Measurements from ENCODE around the gene HM13. TPM values are rescaled to one million over a fixed set of nuclear protein-coding genes. Genes with fewer than 3 reads are reported as not detected.
"Not testable (repeated sequence)": the region's sequence is repeated elsewhere in the genome, so short reads cannot be mapped to it uniquely, and the experiment has no call there.

The HM13 gene
- total RNA-seq, 1 experiment from 2014 or later: 138 TPM

DNA sequence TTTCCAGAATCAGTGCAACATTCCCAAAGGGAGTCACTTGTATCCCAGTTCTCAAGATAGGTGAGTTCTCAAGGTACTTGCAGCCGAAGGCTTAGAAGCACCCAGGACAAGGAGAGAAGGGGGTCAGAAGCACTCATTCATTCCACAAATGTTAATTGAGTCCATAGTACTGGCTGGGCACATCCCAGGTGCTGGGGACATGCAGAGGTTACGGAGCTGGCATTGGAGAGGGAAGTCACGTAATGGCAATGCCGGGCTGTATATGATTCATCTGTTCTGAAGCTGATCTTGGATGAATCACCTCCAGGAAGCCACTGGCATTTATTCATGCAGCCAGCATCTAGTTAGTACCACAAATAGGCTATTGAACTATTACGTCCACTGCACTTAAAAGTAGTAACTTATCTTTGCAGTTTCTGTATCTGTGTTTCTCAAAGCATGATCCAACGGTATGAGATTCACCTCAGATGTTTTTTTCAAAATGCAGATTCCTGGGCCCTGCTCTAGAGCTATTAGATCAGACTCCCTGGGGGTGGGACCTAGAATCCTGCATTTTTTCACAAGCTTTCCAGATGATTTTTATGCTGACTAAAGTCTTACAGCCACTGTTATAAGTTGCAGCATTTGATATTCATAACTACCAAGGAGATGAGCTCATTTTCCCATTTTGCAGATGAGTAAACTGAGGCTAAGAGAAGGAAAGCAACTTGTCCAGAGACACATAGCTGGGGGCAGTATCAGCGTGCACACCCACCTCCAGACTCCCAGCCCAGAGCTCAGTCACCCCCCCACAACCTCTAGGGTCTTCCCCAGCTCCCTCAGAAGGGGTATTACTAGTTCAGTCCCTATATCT is 46.7 kb downstream of the HM13 start:
- in situ Hi-C loops (cut with HindIII; ENCODE audit: low sequenced_read_pairs): no loop called here
- no peak for DNase-seq (ENCODE audit: low spot score)

DNA sequence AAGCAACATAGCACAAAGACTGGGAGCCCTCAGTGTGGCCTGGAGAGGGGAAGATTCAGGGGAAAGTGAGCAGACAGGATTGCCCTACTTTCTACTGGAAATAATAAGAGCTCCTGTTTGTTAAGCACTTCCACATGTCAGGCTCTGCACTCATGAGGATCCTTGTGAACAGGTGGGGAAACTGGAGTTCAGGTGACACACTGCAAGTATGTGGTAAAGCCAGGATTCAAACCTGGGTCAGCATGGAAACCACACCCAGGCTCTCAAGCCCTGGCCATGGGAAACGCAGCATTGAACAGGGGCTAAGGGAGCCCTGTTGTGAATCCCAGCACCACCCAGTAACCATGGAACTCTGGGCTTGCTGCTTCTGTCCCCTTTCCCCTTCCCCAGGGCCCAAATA is 48.0 kb downstream of the HM13 start:
- DNase-seq (ENCODE audit: low spot score): no peak
- in situ Hi-C loops (cut with HindIII; ENCODE audit: low sequenced_read_pairs): no loop called here

- DNase-seq (ENCODE audit: low spot score): no peak
- in situ Hi-C loops (cut with HindIII; ENCODE audit: low sequenced_read_pairs): no loop called here
These were observed 50.0 kb downstream of the HM13 start for GRCh38 chr20:31564284-31564683.

GRCh38 chr20:31565699-31566318 is 51.6 kb downstream of the HM13 start:
- DNase-seq (ENCODE audit: low spot score): no peak
- in situ Hi-C loops (cut with HindIII; ENCODE audit: low sequenced_read_pairs): no loop called here

- in situ Hi-C loops (cut with HindIII; ENCODE audit: low sequenced_read_pairs): no loop called here
- DNase-seq (ENCODE audit: low spot score): no peak
These were observed 52.0 kb downstream of the HM13 start for GRCh38 chr20:31566319-31566657.

- in situ Hi-C loops (cut with HindIII; ENCODE audit: low sequenced_read_pairs): no loop called here
- DNase-seq (ENCODE audit: low spot score): peak; percentile 59
These were observed 52.6 kb downstream of the HM13 start for GRCh38 chr20:31566658-31567379.

DNA sequence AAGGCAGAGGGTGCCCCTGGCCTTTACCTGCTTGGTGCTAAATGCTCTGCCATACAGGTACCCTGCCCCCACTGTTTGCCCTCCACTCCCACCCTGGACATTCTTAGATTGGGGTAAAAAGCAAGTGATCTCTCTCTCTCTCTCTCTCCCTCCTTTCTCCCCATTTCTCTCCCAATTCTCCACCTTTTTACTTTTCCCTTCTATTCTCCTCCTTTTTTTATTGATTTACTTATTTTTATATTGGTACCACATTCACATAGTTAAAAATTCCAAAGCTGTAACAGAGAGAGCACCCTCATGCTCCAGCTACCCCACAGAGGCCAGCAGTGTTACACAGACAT is 53.1 kb downstream of the HM13 start:
- in situ Hi-C loops (cut with HindIII; ENCODE audit: low sequenced_read_pairs): no loop called here

GRCh38 chr20:31568041-31568731 is 53.9 kb downstream of the HM13 start:
- in situ Hi-C loops (cut with HindIII; ENCODE audit: low sequenced_read_pairs): no loop called here
- DNase-seq (ENCODE audit: low spot score): no peak

More for the DNA sequence above, 53.1 kb downstream of the HM13 start:
- no peak for DNase-seq (ENCODE audit: low spot score)

- in situ Hi-C loops (cut with HindIII; ENCODE audit: low sequenced_read_pairs): no loop called here
- no peak for DNase-seq (ENCODE audit: low spot score)
These were observed 54.5 kb downstream of the HM13 start for GRCh38 chr20:31568773-31569162.

- DNase-seq (ENCODE audit: low spot score): peak; percentile 62
- in situ Hi-C loops (cut with HindIII; ENCODE audit: low sequenced_read_pairs): no loop called here
These were observed 55.1 kb downstream of the HM13 start for GRCh38 chr20:31569163-31570020.

DNA sequence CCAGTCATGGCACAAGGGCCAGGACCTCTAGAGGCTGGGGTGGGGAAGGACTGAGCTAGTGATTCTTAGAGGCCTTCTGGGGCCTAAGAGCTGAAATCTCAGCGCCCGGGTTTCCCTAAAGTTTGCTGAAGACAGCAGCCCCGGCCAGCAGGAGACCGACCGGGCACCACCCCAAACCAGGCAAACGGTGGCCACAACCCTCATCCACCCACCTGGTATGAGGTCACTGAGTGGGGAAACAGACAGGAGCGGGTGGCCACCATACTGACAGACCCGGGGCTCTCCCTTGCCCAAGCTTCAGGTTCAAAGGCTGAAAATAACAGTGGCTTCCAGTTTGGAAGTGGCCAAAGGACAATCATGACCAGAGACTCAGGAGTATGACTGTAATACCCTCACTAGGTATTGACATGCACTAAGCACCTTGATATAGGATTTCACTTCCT is 55.8 kb downstream of the HM13 start:
- DNase-seq (ENCODE audit: low spot score): no peak
- in situ Hi-C loops (cut with HindIII; ENCODE audit: low sequenced_read_pairs): no loop called here

DNA sequence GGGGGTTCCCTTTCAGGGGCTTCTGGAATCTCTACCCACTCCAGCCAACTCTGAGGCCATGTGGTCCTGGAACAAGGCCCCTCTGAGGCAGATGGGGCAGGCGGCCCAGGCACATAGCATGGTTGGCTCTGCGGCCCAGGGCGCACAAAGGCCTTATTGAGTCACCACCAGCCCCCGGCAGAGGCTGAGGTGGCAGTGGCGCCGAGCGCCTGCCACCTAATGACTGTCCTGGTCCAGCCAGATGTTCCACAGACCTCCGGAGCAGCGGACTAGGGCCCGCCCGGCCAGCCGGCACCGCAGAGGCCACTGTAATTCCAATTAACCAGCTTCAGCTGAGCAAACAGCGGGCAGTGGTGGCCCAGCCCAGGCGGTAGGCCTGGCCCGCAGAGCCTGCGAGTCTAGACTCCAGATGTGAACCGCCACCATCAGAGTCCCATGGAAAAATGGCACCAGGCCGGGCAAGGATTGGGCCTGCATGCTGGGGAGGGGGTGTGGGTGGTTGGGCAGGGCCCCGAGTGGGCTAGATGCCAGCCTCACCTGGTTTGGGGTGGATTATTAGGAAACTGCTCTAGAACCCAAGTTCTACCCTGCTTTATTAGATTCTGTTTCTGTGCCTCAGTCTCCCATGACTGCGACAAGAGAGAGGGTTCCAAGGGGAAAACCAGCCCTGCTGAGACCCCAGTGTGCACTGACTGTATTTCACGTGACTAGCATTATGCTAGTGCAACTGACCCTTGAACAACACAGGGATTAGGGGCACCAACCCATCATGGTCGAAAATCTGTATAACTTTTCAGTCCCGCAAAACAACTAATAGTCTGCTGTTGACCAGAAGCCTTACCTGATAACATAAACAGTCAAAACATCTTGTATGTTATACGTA is 56.7 kb downstream of the HM13 start:
- DNase-seq (ENCODE audit: low spot score): no peak
- in situ Hi-C loops (cut with HindIII; ENCODE audit: low sequenced_read_pairs): no loop called here

DNA sequence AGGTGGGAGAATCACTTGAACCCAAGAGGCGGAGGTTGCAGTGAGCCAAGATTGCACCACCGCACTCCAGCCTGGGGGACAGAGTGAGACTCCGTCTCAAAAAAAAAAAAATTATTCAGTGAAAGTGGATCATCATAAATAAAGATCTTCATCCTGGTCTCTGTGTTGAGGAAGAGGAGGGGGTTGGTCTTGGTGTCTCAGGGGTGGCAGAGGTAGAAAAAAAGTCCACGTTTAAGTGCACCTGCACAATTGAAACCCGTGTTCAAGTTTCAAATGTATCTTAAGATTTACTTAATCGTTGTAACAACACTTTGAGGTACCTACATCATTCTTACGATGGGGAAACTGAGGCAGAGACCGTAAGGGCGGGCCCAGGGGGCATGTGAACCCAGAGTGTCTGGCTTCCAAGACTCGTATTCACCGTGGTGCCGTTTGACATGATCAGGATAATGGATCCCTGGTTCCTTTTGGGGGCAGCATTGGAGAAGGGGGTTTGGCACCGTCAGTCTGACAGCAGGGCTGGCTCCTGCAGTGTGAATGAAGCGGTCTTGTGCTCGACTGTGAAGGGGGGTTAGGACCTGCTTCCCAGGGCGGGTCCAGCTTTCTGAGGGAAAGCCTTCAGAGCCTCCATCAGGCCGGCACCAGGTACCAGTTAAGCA is 57.9 kb downstream of the HM13 start:
- in situ Hi-C loops (cut with HindIII; ENCODE audit: low sequenced_read_pairs): no loop called here

GRCh38 chr20:31572701-31573554 is 58.7 kb downstream of the HM13 start:
- DNase-seq (ENCODE audit: low spot score): peak; percentile 88
- in situ Hi-C loops (cut with HindIII; ENCODE audit: low sequenced_read_pairs): no loop called here

More for the DNA sequence above, 57.9 kb downstream of the HM13 start:
- DNase-seq (ENCODE audit: low spot score): no peak

GRCh38 chr20:31573555-31574321 is 59.5 kb downstream of the HM13 start:
- DNase-seq (ENCODE audit: low spot score): no peak
- in situ Hi-C loops (cut with HindIII; ENCODE audit: low sequenced_read_pairs): no loop called here

GRCh38 chr20:31574986-31575385 is 60.7 kb downstream of the HM13 start:
- in situ Hi-C loops (cut with HindIII; ENCODE audit: low sequenced_read_pairs); DNase-seq (ENCODE audit: low spot score): not testable (repeated sequence)

Measured in G401 (cell line).